GM19043 (cell line): ENCODE data around the gene APOBEC3H.

Experiments
- ATAC-seq: cut with Tn5 transposase; IDR thresholded peaks from one replicate; pipeline ENCODE4 v1.9.1; 2021; ENCODE audit warnings: low read depth; ENCODE audit not compliant: unreplicated experiment

Gene APOBEC3H

GRCh38 chr22:39106326-39106725, 9.3 kb downstream of the APOBEC3H start:
- no peak for ATAC-seq

DNA sequence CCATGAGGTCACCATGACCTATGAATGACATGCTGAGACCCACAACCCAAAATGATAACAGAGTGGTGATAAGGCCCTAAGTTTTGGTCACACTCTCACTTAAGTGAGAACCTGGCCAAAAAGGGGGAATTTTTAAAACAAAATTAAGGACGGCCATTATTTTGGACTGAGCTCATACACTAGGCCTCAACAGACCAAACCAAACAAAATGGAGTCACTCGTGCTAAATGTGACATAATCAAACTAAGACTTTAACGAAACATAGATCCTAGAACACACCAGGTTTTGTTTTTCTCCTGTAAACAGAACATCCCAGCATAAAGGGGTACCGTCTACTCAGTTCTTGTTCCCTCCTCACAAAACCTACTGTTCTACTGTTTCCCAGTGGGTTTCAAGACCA, 11.4 kb downstream of the APOBEC3H start:
- no peak for ATAC-seq

GRCh38 chr22:39109361-39109760, 12.3 kb downstream of the APOBEC3H start:
- ATAC-seq: no peak

GRCh38 chr22:39110631-39111561, 13.9 kb downstream of the APOBEC3H start:
- ATAC-seq: no peak

DNA sequence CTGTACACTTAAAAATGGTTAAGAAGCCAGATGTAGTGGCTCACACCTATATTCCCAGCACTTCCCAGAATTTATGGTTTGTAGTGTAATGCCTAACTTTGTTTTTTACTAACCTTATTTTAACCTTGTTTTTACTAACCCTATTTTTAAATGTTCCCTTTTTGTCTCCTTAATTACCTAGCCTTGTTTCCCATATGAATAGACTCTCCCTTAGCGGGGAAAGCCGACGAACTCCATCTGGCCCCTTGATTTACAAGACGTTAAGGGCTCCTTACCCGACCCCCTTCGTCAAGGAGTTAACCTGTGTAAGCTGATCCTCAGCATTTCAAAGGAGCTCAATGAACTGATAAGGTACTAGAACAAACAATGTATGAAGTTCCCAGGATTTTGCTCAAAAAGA, 17.1 kb downstream of the APOBEC3H start:
- ATAC-seq: no peak

DNA sequence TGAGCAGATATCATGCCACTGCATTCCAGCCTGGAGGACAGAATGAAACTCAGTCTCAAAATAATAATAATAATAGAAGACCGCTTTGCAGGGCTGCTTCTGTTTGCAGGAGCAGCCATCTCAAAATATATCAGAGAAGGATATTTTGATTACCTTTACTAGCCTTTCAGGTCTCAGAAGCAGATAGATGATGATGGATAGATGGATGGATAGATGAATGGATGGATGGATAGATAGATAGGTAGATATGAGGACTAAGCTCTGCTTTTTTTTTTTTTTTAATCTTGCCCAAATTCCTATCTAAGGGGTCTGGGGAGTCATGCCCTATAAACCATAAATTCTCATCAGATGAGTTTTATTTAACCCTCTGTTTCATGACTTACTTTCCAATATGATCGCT, 18.5 kb downstream of the APOBEC3H start:
- no peak for ATAC-seq

GRCh38 chr22:39115977-39116621, 19.1 kb downstream of the APOBEC3H start:
- ATAC-seq: no peak

- no peak for ATAC-seq
These were observed 20.6 kb downstream of the APOBEC3H start for GRCh38 chr22:39117585-39118191.

DNA sequence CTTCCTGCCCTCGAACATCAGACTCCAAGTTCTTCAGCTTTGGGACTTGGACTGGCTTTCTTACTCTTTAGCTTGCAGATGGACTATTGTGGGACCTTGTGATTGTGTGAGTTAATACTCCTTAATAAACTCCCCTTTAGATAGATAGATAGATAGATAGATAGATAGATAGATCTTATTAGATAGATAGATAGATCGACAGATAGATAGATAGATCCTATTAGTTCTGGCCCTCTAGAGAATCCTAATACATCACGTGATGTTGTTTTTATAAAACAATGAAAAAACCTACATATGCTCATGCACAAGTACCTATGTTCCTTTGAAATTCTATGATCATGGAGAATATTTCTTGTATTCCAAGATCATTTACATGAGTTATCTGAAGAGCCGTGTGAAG, 23.9 kb downstream of the APOBEC3H start:
- no peak for ATAC-seq

DNA sequence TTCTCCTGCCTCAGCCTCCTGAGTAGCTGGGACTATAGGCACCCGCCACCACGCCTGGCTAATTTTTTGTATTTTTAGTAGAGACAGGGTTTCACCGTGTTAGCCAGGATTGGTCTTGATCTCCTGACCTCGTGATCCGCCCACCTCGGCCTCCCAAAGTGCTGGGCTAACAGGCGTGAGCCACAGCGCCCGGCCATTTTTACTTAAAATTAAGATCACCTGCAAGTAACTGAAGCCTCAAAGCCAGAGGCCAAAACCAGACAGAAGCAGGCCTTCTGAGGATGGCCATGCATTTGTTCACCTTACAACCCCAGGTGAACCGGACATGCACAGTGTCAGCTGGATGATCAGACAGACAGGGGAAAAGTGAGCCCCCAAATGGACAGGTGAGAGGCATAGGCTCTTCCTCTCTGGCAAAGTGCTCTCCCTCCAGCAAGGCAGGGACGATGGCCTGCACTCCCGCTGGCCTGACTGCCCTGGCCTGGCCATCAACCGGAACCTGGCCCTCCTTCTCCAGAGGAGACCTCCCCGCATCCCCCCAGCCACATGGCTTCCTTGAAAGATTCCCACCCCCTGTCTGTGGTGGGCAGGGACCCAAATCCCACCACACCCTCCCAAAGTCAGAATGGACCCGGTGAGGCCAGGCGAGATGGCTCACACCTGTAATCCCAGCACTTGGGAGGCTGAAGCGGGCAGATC, 25.9 kb downstream of the APOBEC3H start:
- no peak for ATAC-seq

DNA sequence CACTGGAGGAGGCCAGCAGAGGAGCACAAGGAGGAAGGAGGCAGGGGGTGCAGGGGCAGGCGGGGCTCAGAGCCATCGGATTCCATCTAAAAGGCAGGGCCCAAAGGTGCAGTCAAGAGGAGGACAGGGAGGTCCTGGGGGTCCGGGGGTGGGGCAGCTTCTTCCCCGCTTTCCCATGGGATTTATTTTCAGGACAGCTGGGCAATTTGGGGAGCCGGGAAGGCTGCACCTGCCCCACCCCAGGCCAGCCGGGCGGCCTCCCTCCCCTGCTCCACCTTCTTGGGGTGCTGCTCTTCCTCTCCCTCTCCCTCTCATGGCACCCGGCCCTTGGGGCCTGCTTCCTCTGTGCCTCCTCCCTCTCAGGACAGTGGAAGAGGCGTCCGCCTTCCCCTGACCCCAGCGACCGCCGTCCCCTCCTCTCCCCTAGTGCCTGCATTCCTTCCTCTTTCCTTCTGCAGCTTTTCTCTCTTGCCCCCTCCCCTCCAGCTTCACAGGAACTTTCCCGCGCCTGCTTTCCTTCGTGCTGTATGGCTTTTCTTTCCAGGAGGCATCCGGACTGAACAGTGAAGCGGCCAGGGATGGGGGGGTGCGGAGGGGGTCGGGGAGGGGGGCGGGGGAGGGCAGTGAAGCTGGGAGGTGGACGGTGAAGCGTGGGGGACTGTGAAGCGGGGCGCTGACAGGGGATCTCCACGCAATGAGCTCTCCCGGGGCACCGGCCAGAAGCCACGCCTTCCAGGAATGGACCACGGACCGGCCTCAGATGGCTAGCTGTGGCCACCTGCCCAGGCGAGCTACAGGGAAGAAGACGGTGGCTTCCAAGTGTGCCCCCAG, 26.9 kb downstream of the APOBEC3H start:
- no peak for ATAC-seq

GRCh38 chr22:39125622-39126021, 28.6 kb downstream of the APOBEC3H start:
- ATAC-seq: no peak

GRCh38 chr22:39128508-39128907, 31.5 kb downstream of the APOBEC3H start:
- ATAC-seq: no peak

- no peak for ATAC-seq
These were observed 32.0 kb downstream of the APOBEC3H start for GRCh38 chr22:39129081-39129480.

- no peak for ATAC-seq
These were observed 32.7 kb downstream of the APOBEC3H start for GRCh38 chr22:39129746-39130145.

GRCh38 chr22:39130152-39130704, 33.2 kb downstream of the APOBEC3H start:
- ATAC-seq: no peak

DNA sequence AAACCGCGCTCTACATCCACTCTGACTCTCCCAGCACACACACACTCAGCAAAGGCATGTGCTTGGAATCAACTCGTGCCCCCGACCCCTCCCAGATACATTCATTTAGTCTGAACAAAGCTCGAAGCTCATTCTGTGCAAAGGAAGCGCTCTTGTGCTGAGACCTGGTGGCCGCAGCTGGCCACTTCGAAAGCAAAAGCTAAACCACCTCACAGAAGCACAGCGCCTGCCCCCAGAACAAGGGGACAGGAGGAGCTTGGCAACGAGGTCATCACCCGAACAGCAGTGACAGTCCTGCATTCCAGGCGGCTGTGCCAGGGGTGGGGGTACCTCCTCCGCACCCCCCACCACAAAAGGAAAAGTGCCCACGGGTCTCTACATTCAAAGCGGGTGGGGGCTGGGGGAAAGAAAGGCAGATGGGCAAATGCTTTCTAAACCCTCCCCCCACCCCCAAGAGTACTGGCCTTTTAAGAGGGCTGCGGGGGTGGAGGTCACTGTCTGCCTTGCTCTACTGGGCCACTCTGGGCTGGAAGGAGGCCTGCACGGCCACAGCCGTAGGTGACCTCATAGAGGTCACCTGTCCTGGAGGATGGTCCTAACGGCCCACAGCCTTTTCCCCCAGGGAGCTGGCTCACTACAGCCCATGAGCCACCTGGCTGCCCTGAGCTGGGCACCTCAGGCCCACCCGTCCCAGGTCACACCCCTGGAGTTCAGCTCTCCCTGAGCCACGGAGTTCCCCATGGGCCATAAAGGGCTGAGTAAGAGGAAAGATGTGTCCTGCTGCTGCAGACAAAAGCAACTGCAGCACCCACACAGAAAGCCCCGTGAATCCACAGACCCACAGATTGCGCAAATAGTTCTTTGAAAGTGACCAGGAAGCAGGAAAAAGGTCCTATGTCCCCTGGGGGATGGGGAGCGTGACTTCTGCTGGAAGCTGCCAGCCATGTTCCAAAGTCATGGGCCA, 34.1 kb downstream of the APOBEC3H start:
- ATAC-seq: no peak

- ATAC-seq: no peak
These were observed 35.2 kb downstream of the APOBEC3H start for GRCh38 chr22:39132281-39132680.
